Activated CD4-positive, alpha-beta T cell treated with anti-CD3 and anti-CD28 coated beads for 36 hours (primary cell): ENCODE data around the gene CDC20B. TPM values are rescaled to one million over a fixed set of nuclear protein-coding genes. Genes with fewer than 3 reads are reported as not detected.
"Not testable (repeated sequence)": the region's sequence is repeated elsewhere in the genome, so short reads cannot be mapped to it uniquely, and the experiment has no call there.

Source experiments
- ATAC-seq: fragments of 200-7000 bp; cut with Tn5 transposase; one replicate; pipeline ENCODE4 v1.10.0; 2021; ENCODE audit warnings: mild to moderate bottlenecking, moderate library complexity
- CTCF ChIA-PET: fragments of 350-600 bp; sonication (Branson Sonifier 250); formaldehyde crosslinking; loops from one replicate; lab custom pipeline; 2021; ENCODE audit warnings: antibody characterized with exemption; lab: Charles Lee
- POLR2A ChIA-PET: fragments of 350-600 bp; sonication (Branson Sonifier 250); formaldehyde crosslinking; loops from one replicate; lab custom pipeline; 2021; ENCODE audit warnings: antibody characterized with exemption, inconsistent platforms; lab: Charles Lee
- DNase-seq: peaks from one replicate; pipeline ENCODE4 v3.0.0-alpha.2; 2020
- H3K27ac Mint-ChIP-seq: one replicate; pipeline ENCODE4 v1.8.0; 2021; ENCODE audit warnings: mixed read lengths
- H3K27me3 Mint-ChIP-seq: one replicate; pipeline ENCODE4 v1.8.0; 2021; ENCODE audit warnings: mixed read lengths
- H3K36me3 Mint-ChIP-seq: one replicate; pipeline ENCODE4 v1.8.0; 2021; ENCODE audit warnings: low read depth, mixed read lengths
- H3K4me1 Mint-ChIP-seq: one replicate; pipeline ENCODE4 v1.8.0; 2021; ENCODE audit warnings: mixed read lengths
- H3K4me3 Mint-ChIP-seq: one replicate; pipeline ENCODE4 v1.8.0; 2021; ENCODE audit warnings: mild to moderate bottlenecking, moderate library complexity, mixed read lengths
- H3K9me3 Mint-ChIP-seq: one replicate; pipeline ENCODE4 v1.8.0; 2021; ENCODE audit warnings: low read depth, mixed read lengths
- intact Hi-C, 2 experiments: fragments of 100-400 bp; cut with DNase I in 1 of 2; cut with micrococcal nuclease in 1 of 2; formaldehyde crosslinking; loops; one replicate each; pipeline versions ENCODE4 v1.14.2 to v1.15.1; 2022 to 2024; cut with DNase I, micrococcal nuclease
- total RNA-seq, 2 experiments: library from RNA; stranded (reverse); gene quantifications; one replicate each; pipeline ENCODE4 v1.2.3, GENCODE V29; 2021

The CDC20B gene
- total RNA-seq, 2 experiments from 2014 or later, result not detected

DNA sequence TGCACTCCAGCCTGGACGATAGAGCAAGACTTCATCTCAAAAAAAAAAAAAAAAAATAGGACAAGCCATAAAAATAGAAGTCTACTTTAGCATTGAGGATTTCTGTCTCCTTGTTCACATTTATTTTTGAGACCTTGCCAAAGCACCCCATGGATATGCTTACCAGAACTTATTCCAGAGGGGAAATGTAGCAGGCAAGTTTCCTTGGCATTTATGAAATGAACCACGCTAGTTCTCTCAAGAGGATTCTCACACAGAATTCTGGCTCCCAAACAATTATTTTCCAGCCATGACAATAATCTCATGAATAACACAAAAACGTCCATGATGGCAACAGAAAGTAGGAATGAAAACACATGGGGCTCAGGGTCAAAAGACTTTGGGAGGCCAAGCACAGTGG, 36.5 kb downstream of the CDC20B start:
- peaks cover 4% of the 10 kb centered on the region for H3K27me3 Mint-ChIP-seq
- H3K4me3 Mint-ChIP-seq, result no peak overlapping the region
- H3K27ac Mint-ChIP-seq, result no peak overlapping the region
- no peaks in the 10 kb centered on the region for H3K36me3 Mint-ChIP-seq
- ATAC-seq, result no peak
- POLR2A ChIA-PET, result no interaction called here
- intact Hi-C loops, result no loop called here
- H3K9me3 Mint-ChIP-seq, result no peaks in the 10 kb centered on the region
- CTCF ChIA-PET, result no interaction called here
- H3K4me1 Mint-ChIP-seq, result peaks cover 19% of the 10 kb centered on the region
- DNase-seq, result no peak

DNA sequence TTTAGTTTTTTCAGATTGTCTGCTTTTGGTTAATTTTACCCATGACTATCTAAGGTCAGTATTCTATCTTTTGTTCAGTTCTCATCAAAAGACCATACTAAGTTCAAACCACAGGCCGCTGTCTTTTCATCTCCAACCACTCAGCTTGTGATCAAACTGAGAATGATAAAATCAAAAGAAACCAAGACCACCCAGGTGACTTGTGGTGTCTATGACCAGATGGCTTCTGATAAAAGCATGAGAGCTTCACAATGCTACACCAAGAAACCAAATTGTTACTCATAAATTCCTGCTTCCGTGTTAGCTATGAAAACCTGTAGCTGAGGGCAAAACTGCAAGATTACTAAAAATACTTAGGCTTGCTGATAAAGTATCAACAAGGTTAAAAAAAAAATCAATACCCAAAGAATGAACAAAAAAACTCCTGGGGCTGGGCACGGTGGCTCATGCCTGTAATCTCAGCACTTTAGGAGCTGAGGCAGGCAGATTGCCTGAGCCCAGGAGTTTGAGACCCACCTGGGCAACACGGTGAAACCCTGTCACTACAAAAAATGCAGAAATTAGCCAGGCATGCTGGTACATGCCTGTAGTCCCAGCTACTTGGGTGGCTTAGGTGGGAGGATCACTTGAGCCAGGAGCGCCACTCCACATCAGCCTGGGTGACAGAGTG, 38.8 kb downstream of the CDC20B start:
- peak; percentile 60 for ATAC-seq
- POLR2A ChIA-PET, result no interaction called here
- peaks cover 14% of the 10 kb centered on the region for H3K4me1 Mint-ChIP-seq
- peaks cover 14% of the 10 kb centered on the region for H3K9me3 Mint-ChIP-seq
- H3K4me3 Mint-ChIP-seq, result no peak overlapping the region
- H3K27me3 Mint-ChIP-seq, result peaks cover 4% of the 10 kb centered on the region
- intact Hi-C loops, result loop anchor here in 1 of 2 experiments (5.0 kb wide), 1 partner anchor 62 kb away; no protein-coding TSS in a partner anchor
- DNase-seq, result peak; percentile 15
- CTCF ChIA-PET, result interaction anchor here (0.6 to 2.4 kb wide), 6 partner anchors 10 to 360 kb away, joined by 3 to 13 read pairs (median 4); no protein-coding TSS in a partner anchor
- H3K27ac Mint-ChIP-seq, result no peak overlapping the region
- H3K36me3 Mint-ChIP-seq, result peaks cover 8% of the 10 kb centered on the region

- ChIA-PET CTCF (interaction anchor here (1.9 kb wide), 1 partner anchor 23 kb away, joined by 6 read pairs; no protein-coding TSS in a partner anchor), POLR2A (no interaction called here)
- H3K4me3 Mint-ChIP-seq, result no peak overlapping the region
- ATAC-seq, result no peak
- DNase-seq, result no peak
- no peaks in the 10 kb centered on the region for H3K27me3 Mint-ChIP-seq
- no peaks in the 10 kb centered on the region for H3K9me3 Mint-ChIP-seq
- H3K36me3 Mint-ChIP-seq, result no peaks in the 10 kb centered on the region
- H3K4me1 Mint-ChIP-seq, result no peaks in the 10 kb centered on the region
- intact Hi-C loops, result no loop called here
- H3K27ac Mint-ChIP-seq, result no peak overlapping the region
These were observed 49.6 kb downstream of the CDC20B start for GRCh38 chr5:55123365-55123764.

- CTCF ChIA-PET, result interaction anchor here (0.8 kb wide), 1 partner anchor 22 kb away, joined by 4 read pairs; no protein-coding TSS in a partner anchor
- Mint-ChIP-seq H3K36me3 (no peaks in the 10 kb centered on the region), H3K4me1 (peaks cover 13% of the 10 kb centered on the region), H3K9me3 (no peaks in the 10 kb centered on the region), H3K4me3 (no peak overlapping the region), H3K27ac (no peak overlapping the region), H3K27me3 (no peaks in the 10 kb centered on the region)
- intact Hi-C loops, result no loop called here
- DNase-seq (no peak), ATAC-seq (no peak)
- POLR2A ChIA-PET, result no interaction called here
These were observed 58.9 kb downstream of the CDC20B start for GRCh38 chr5:55114061-55114460.

DNA sequence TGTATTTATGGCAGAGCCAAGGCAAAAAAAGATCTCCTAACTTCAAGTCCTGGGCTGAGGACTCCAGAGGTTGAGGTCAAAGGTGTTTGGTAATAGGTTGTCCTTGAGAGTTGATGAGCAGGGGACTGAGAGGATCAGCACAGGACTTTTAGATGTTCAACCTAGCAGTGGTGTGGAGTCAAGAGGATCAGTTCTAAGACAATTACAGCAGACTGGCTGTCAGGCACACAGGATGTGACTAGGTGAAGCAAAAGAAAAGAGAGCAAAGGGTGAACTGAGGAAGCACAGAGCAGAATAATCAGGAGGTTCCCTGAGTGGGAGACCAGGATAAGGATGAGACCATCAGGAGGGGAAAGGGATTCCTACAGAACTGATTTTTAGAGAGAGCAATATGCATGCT, 59.6 kb downstream of the CDC20B start:
- H3K4me3 Mint-ChIP-seq, result no peak overlapping the region
- no peaks in the 10 kb centered on the region for H3K27me3 Mint-ChIP-seq
- no peak for DNase-seq
- ChIA-PET CTCF (no interaction called here), POLR2A (no interaction called here)
- H3K36me3 Mint-ChIP-seq, result no peaks in the 10 kb centered on the region
- H3K27ac Mint-ChIP-seq, result no peak overlapping the region
- ATAC-seq, result no peak
- peaks cover 13% of the 10 kb centered on the region for H3K4me1 Mint-ChIP-seq
- H3K9me3 Mint-ChIP-seq, result no peaks in the 10 kb centered on the region
- intact Hi-C loops, result no loop called here

GRCh38 chr5:55110217-55110616, 62.8 kb downstream of the CDC20B start:
- no peak for ATAC-seq
- CTCF ChIA-PET, result no interaction called here

GRCh38 chr5:55108661-55109060, 64.3 kb downstream of the CDC20B start:
- intact Hi-C loops, result no loop called here
- CTCF ChIA-PET, result interaction anchor here (1.2 kb wide), 1 partner anchor 165 kb away, joined by 3 read pairs; no protein-coding TSS in a partner anchor
- H3K36me3 Mint-ChIP-seq, result no peaks in the 10 kb centered on the region

More at GRCh38 chr5:55110217-55110616, 62.8 kb downstream of the CDC20B start:
- Mint-ChIP-seq H3K27ac (no peak overlapping the region), H3K27me3 (no peaks in the 10 kb centered on the region), H3K4me1 (peaks cover 15% of the 10 kb centered on the region), H3K9me3 (no peaks in the 10 kb centered on the region), H3K36me3 (no peaks in the 10 kb centered on the region), H3K4me3 (no peak overlapping the region)
- DNase-seq, result no peak
- intact Hi-C loops, result no loop called here
- POLR2A ChIA-PET, result no interaction called here

DNA sequence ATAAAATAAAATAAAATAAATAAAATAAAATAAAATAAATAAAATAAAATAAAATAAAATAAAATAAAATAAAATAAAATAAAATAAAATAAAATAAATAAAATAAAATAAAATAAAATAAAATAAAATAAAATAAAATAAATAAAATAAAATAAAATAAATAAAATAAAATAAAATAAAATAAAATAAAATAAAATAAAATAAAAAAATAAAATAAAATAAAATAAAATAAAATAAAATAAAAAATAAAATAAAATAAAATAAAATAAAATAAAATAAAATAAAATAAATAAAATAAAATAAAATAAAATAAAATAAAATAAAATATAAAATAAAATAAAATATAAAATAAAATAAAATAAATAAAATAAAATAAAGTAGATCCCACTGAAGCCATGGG, 67.0 kb downstream of the CDC20B start:
- H3K9me3 Mint-ChIP-seq, ATAC-seq, intact Hi-C loops, H3K27me3 Mint-ChIP-seq, H3K27ac Mint-ChIP-seq, H3K4me3 Mint-ChIP-seq, DNase-seq, POLR2A ChIA-PET, H3K36me3 Mint-ChIP-seq: not testable (repeated sequence)
- CTCF ChIA-PET, result interaction anchor here (1.0 kb wide), 1 partner anchor 210 kb away, joined by 3 read pairs; no protein-coding TSS in a partner anchor
- peaks cover 39% of the 10 kb centered on the region for H3K4me1 Mint-ChIP-seq

More at GRCh38 chr5:55108661-55109060, 64.3 kb downstream of the CDC20B start:
- Mint-ChIP-seq H3K27ac (no peak overlapping the region), H3K4me3 (no peak overlapping the region), H3K9me3 (no peaks in the 10 kb centered on the region), H3K4me1 (peaks cover 27% of the 10 kb centered on the region), H3K27me3 (peaks cover 8% of the 10 kb centered on the region)
- POLR2A ChIA-PET, result no interaction called here
- DNase-seq (no peak), ATAC-seq (no peak)

DNA sequence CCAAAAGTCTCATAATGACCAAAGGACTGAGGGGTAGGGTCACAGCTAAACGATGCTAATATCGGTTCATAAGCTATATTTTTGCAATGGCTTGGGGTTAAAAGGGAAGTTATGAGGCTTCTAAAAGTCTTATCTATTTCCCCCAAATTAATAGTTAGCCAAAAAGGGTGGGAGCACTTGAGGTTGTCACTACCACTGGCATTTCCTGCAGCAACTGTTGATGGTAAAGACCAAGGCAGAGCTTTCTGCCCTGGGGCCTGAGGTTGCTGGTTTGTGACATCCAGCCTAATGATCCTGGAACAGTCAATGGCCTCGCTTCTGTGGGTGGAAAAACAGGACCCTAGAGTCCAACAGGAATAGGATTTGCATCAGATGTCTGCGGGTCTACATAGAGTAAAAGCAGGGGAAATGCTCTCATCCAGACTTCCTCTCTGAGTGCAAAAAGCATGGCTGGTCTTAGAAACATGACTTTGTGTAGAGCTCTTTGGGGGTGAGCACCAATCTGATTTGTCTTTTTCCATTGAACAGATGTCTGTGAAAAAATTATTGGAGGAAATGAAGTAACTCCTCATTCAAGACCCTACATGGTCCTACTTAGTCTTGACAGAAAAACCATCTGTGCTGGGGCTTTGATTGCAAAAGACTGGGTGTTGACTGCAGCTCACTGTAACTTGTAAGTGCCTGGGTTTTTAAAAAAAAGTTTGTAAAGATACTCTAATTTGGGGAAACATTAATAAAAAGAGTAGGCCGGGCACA, 67.9 kb downstream of the CDC20B start:
- DNase-seq, result no peak
- CTCF ChIA-PET, result interaction anchor here (0.7 to 1.5 kb wide), 4 partner anchors 27 to 67 kb away, joined by 3 read pairs; no protein-coding TSS in a partner anchor
- intact Hi-C loops, result loop anchor here in 1 of 2 experiments (5.0 kb wide), 1 partner anchor 68 kb away; no protein-coding TSS in a partner anchor
- Mint-ChIP-seq H3K4me3 (no peak overlapping the region), H3K4me1 (peaks cover 48% of the 10 kb centered on the region), H3K27ac (no peak overlapping the region), H3K36me3 (peaks cover 5% of the 10 kb centered on the region), H3K9me3 (peaks cover 9% of the 10 kb centered on the region), H3K27me3 (peaks cover 9% of the 10 kb centered on the region)
- POLR2A ChIA-PET, result no interaction called here
- ATAC-seq, result no peak

DNA sequence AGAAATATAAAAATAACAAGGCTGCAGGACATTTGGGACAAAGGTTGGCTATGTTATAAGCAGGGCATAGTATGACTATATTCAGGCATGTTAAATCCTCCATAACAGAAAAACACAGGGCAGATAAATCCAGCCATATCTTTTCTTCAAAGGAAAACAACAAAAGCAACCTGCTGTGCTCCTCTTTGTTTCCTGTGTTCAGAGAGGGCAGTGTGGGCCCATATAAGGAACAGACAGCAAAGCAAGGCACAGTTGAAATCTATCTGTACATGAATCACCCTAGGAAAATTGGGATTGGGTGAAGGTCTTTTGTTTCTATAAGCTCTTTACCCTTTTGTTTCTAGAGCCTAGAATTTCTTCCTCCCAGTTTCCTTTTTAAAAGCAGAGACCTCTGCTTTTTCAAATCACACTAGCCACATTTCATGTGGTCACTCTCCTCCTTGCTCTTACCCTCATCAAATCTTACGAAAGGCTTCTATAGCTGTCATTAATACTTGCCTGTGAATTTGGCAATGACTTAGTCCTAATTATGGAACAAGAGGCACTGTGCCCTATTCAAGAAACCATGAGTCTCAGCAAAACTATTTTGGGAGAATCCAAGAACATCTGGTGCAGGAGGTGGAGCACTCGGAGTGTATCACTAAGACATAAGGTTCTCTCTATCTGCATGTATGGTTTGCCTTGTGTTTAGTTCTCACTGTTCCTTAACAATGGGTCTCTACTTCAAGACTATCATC, 68.8 kb downstream of the CDC20B start:
- Mint-ChIP-seq H3K4me3 (no peak overlapping the region), H3K9me3 (peaks cover 13% of the 10 kb centered on the region), H3K36me3 (peaks cover 10% of the 10 kb centered on the region), H3K27ac (no peak overlapping the region), H3K27me3 (peaks cover 9% of the 10 kb centered on the region), H3K4me1 (peaks cover 50% of the 10 kb centered on the region)
- intact Hi-C loops, result loop anchor here in 1 of 2 experiments (5.0 kb wide), 1 partner anchor 67 kb away; no protein-coding TSS in a partner anchor
- DNase-seq, result no peak
- ATAC-seq, result no peak
- ChIA-PET CTCF (interaction anchor here (0.6 to 1.8 kb wide), 6 partner anchors 11 to 976 kb away, joined by 3 to 5 read pairs (median 3); no protein-coding TSS in a partner anchor), POLR2A (interaction anchor here (0.6 kb wide), 1 partner anchor 943 kb away, joined by 4 read pairs; no protein-coding TSS in a partner anchor)

- Mint-ChIP-seq H3K36me3 (peaks cover 25% of the 10 kb centered on the region), H3K4me1 (peaks cover 65% of the 10 kb centered on the region), H3K9me3 (peaks cover 31% of the 10 kb centered on the region), H3K27ac (peak within 1 kb of the TSS; percentile 74), H3K4me3 (peak within 1 kb of the TSS; percentile 50), H3K27me3 (peaks cover 19% of the 10 kb centered on the region)
- ChIA-PET POLR2A (no interaction called here), CTCF (interaction anchor here (0.7 to 1.0 kb wide), 2 partner anchors 125 to 235 kb away, joined by 3 read pairs; no protein-coding TSS in a partner anchor)
- peak; percentile 39 for DNase-seq
- peak; percentile 84 for ATAC-seq
- intact Hi-C loops, result loop anchor here (1.0 to 5.0 kb wide), 5 partner anchors 30 to 199 kb away; no protein-coding TSS in a partner anchor
These were observed 70.6 kb downstream of the CDC20B start, which contains the start of gene GZMA for GRCh38 chr5:55102348-55102747. TSS of gene GZMA (plus strand) at chr5:55102646. CDS start at chr5:55102683, 37 bp downstream.
